Stimulated activated CD4-positive, alpha-beta T cell treated with anti-CD3 and anti-CD28 coated beads, Interleukin-12 subunit alpha, Interleukin-12 subunit beta, amount 100 ng/mL, for 24 hours (primary cell): ENCODE data around the gene TBC1D23.
"Not testable (repeated sequence)": the region's sequence is repeated elsewhere in the genome, so short reads cannot be mapped to it uniquely, and the experiment has no call there.

Source experiments
- DNase-seq, 2 experiments: peaks; one replicate each; pipeline ENCODE4 v3.0.0-alpha.2; 2020; ENCODE audit warnings: low read depth in 2 of 2

Gene TBC1D23

DNA sequence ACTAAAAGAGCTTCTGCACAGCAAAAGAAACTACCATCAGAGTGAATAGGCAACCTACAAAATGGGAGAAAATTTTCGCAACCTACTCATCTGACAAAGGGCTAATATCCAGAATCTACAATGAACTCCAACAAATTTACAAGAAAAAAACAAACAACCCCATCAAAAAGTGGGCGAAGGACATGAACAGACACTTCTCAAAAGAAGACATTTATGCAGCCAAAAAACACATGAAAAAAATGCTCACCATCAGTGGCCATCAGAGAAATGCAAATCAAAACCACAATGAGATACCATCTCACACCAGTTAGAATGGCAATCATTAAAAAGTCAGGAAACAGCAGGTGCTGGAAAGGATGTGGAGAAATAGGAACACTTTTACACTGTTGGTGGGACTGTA, 91.0 kb downstream of the TBC1D23 start:
- DNase-seq = not testable (repeated sequence)

DNA sequence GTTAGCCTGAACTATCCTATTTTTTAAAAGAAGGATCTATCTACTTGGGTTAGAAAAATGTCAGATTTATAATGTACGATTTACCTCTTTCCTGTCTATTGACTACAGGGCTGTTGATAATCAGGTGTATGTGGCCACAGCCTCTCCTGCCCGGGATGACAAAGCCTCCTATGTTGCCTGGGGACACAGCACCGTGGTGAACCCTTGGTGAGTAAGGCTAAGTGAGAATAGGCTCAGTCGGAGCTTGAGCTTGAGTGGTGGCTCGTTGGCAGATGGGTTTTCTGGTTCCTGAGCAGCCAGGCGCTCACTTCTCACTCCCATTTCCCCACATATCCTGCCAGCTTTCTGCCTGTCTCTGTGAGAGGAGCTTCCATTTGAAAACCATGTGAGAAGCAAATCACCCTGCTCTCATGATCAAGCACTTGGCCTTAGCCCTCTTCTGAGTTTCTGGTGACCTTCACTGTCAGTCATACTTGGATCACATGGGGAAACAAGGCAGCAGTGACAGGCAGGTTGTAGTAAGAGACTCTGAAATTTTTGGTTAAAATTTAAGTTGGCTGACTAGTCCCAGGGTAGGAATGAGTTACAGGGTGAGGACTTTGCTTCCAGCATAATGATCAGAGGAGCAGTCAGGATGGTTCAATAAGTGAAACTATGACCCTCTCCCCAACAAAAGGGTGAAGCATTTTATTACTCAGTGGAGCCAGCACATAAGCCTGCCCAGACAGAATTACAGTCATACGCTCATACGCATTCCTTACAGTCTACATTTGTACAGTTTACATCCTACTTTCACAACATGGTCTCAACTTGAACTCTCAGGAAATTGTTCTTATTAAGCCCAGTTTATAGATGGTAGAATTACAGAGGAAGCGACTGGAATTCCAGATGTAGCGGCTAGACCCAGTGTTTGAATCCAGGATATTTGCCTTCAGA, 91.8 kb downstream of the TBC1D23 start:
- DNase-seq = no peak

DNA sequence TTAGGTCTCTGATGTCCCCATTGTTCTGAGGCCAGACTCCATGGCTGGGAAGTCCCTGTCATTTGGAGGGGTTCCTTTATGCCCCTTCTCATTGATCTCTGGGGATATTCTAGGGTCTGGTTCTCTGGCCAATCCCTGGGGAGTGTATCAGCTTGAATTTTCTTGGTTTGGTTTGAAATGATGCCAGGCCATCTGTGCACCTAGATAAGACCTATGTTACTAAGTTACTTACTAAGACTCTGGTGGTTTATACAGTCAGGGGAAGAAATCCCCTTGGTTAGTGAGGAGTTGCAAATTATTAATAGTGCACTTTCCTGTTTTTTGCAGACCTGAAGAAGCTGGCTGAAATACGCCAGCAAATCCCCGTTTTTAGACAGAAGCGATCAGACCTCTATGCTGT, 94.1 kb downstream of the TBC1D23 start:
- no peak for DNase-seq

DNA sequence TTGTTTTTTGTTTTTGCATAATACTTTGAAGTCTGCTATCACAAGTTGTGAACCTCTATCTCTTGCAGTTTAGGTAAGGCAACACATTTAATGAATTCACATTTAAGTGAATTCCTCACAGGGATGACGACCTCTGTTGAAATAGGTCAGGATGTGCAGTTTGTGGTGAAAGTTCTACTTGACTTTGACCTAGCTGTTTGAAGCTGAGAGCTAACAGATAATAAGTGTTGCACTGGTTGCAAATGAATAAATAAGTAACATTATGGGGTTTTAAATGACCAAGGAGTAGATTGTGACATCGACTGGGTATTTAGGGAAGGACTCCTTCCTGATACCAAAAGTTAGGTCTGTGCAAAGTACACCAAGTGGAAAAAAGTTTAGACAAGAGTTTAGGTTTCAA, 97.6 kb downstream of the TBC1D23 start:
- DNase-seq = no peak

DNA sequence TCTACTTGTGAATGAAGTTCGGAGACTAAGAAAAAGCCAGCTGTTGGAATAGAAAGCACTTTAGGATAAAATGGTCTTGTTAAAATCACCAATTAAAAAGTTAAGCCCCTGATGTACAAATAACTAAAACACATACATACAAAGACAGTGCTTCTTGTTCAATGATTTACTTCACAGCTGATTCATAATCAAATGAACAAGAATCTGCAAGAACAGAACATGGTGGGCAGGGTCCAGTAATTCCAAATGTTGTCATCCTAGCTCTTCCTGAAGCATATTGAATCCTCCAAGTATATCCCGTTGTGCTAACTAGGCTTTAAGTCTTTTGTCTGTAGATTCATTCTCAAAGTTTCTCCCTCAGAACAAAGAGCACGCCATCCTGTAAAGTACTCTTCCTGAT, 98.2 kb downstream of the TBC1D23 start:
- DNase-seq = no peak

DNA sequence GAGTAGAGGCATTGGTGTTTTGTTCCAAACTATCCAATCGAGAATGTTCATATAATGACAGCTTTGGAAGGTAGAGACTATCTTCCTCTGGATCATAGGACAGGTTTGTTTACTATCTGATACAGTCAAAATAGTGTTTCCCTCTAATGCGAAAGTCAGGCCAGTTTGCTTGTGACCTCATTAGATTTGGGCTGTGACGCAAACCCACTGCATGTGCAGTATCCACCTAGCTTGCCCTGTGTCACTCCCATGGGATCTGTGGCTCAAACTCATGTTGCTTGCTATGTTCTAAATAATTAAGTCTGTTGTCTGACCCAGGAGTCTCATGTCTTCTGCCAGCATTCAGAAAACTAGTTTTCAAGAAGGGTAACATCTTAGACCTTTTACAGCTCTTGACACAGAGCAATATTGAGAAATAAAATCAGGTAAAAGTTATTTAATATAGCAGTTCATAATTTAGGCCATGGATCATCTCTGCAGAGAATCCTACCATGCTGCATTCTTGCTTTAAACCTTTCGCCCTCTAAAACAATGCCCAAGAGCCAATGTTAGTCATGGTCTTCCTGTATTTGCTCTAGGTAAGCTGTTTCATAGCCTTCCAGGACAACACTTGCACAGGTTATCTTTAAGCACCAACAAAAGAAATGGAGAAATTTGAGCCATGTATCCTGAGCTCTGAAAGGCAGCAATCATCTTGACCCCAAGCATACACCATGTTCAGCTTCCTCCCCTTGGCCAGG, 100.1 kb downstream of the TBC1D23 start:
- no peak for DNase-seq

DNA sequence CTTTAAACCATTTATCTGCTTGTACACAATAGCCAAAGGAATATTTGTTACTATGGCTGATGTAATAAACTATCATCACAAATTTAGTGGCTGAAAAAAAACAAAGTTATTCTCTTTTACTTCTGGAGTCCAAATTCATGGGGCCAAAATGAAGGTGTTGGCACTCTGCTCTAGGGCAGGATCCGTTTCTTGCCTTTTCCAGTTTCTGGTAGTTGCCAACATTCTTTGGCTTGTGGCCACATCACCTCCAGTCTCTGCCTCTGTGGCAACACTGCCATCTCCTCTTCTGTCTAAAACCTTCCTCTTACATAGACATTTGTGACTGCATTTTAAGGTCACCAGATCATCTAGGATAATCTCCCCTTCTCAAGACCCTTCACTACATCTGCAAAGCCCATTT, 101.1 kb downstream of the TBC1D23 start:
- DNase-seq = no peak

DNA sequence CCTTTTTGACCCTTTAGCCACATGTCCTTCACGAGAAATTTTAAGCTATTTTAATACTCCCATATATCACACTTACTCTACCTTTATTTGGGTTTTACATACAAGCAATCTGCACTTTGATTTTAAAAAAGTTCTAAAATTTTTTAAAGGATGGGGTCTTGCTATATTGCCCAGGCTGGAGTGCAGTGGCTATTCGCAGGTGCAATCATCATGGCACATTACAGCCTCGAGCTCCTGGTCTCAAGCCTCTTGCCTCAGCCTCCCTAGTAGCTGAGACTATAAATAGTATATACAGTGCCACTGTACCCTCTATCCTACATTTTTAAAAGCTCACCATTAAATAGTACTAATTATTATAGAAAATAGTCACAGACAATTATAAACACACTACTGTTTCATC, 103.6 kb downstream of the TBC1D23 start:
- DNase-seq = no peak

DNA sequence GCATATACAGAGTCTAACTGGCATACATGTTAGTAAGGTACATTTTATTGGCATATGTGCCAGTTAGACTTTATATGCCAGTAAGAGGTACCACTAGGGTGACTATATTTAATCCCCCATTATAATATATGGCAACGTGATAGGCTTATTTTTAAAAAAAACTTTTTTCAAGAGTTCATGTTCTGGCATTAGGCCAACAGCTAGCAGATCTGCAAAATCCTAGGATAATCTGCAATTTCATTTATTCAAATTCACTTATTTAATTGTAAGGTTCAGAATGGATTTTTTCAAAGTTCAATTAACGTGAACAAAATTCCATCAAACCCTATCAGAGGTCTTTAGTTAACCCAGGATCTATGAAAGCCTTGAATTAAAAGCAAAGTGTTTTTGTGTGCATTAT, 105.6 kb downstream of the TBC1D23 start:
- no peak for DNase-seq

DNA sequence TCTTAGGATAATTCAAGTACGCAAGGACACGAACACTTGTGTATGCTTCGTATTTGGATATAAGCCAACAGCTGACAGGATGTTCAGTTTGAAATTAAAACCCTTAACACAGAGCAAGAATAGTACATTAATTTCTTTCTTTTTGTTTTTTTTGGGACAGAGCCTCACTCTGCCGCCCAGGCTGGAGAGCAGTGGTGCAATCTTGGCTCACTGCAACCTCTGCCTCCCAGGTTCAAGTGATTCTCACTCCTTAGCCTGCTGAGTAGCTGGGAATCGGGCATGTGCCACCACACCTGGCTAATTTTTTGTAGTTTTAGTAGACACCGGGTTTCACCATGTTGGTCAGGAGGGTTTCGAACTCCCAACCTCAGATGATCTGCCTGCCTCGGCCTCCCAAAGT, 107.6 kb downstream of the TBC1D23 start:
- DNase-seq = no peak

DNA sequence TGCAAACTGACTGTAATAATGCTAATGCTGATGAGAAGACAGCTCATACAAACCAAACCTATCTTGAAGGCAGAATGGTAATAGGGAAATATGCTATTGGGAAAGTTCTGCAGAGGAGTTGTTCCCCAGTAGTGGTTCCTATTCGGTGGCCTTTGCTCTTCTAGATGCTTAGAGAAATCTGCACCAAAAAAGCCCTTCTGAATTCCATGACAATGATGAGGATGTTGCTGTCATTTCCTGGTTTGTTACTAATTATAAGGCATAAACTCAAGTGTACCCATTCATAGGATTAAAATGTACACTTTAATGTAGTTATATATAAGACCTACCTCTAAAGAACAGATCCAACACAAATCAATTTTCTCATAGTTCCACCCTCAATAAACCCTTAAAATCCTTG, 110.0 kb downstream of the TBC1D23 start:
- DNase-seq = no peak

DNA sequence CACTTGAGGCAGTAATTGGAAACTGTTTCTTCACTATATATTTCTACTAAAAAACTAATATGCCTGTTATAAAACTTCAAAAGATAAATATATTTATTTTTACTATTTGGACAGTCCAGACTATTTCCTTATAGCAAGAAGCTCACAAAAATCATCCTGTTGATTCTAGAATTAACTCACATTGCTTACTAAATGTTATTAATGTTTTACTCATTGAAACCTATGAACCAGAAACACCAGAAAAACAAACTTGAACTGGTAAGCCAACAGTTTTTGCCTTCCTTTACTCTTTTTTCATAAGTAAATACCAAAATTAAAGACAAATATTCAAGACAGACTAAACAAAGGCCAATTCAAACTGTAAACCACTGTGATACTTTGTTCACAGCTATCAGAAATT, 113.7 kb downstream of the TBC1D23 start:
- DNase-seq = no peak
